NCI-H2081 treated with DMSO at 0.1 percent for 48 hours (cell line): ENCODE data around the gene PCCA.
"Not testable (repeated sequence)": the region's sequence is repeated elsewhere in the genome, so short reads cannot be mapped to it uniquely, and the experiment has no call there.

ENCODE experiments used
- DNase-seq: peaks from one replicate; lab custom pipeline; 2025; lab: John Stamatoyannopoulos, UW

PCCA gene, protein sequence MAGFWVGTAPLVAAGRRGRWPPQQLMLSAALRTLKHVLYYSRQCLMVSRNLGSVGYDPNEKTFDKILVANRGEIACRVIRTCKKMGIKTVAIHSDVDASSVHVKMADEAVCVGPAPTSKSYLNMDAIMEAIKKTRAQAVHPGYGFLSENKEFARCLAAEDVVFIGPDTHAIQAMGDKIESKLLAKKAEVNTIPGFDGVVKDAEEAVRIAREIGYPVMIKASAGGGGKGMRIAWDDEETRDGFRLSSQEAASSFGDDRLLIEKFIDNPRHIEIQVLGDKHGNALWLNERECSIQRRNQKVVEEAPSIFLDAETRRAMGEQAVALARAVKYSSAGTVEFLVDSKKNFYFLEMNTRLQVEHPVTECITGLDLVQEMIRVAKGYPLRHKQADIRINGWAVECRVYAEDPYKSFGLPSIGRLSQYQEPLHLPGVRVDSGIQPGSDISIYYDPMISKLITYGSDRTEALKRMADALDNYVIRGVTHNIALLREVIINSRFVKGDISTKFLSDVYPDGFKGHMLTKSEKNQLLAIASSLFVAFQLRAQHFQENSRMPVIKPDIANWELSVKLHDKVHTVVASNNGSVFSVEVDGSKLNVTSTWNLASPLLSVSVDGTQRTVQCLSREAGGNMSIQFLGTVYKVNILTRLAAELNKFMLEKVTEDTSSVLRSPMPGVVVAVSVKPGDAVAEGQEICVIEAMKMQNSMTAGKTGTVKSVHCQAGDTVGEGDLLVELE

DNA sequence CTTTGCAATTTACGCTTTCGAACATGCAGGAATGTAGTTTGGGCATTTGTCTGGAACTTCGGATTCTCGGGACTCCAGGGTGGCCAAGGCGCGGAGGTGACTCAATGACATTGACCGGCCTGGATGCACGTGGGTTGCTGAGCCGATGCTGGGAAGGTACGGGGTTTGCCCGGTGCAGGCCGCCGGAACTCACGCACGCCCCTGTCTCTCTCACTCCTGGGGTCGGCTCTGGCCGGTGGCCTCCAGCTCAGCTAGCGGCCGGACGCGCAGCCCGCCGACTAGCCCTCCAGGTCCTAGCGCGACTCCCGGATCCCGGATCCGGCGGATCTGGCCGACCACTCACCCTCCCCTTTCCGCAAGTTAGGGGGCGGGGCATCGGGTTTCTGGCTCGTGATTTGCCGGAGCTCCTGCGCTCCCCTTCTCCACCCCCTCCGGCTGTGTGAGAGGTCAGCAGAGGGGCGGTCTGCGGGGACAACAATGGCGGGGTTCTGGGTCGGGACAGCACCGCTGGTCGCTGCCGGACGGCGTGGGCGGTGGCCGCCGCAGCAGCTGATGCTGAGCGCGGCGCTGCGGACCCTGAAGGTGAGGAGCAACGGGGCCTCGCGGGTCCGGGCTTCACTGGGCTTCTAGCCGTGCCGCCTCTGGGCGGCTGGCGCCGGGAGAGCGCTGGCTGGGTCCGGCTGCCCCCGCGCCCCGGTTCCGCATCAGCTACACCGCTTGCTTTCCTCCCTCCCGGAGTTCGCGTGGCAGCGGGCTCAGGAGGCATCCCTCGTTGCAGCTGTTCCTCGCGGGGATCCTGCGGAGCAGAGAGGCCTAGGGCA lies at the start of gene PCCA:
Gene PCCA, plus strand, starts transcription at position 450 of the 821 bp plus-strand sequence. Its CDS starts 28 bp downstream, at position 478.
- DNase-seq, result no peak

DNA sequence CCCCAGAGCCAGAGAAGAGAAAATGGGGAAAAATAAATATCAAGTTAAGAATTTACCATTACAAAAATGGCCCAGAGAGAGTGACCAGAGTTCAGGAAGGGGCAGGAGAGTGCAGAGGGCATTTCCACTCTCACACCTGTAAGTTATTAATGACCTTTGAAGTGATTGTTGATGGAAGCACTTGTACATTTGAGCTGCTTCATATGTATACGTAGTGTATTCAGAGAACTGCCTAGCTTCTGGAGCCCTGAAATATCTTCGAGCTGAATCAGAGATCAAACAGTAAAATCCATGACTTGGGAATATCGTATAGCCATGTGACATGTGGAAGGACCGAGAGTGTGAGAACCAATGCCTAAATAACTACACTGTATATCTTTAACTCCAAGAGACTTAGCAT lies 49.2 kb upstream of the PCCA start:
- DNase-seq, result no peak

DNA sequence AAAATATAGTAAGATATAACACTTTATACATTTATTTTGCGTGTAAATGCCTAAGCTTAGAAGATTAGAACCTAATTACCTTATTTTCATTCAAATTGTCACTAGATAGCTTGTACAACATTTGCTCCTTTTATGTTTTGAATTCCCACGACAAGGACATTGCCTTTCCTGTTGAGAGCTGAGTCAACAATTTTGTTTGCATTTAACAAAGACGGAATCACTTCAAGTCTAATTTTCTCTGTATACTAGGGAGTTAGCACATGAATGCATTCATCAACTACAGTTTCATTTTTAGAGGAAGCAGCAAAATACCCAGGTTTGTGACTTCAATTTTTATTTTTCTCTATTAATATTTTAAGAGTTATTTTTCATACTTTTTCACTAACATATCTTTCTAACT lies 48.7 kb upstream of the PCCA start:
- DNase-seq, result peak; percentile 53

DNA sequence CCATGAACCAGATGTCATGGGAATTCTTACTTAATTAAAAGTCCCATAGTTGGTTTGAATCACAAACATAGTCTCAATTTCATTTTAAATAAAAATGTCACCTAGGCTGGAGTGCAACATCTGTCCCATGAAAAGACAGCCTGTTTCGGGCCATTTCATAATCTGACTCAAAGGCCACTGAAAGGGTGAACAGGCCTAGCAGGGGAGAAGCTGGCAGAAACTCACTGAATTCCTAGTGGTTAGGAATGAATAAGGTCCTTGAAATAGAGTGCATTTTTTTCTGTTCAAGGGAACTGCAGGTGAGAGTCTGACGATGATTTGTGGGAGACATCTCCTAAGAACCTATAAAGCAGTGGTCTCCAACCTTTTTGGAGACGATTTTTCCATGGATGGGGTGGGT lies 44.0 kb upstream of the PCCA start:
- no peak for DNase-seq

DNA sequence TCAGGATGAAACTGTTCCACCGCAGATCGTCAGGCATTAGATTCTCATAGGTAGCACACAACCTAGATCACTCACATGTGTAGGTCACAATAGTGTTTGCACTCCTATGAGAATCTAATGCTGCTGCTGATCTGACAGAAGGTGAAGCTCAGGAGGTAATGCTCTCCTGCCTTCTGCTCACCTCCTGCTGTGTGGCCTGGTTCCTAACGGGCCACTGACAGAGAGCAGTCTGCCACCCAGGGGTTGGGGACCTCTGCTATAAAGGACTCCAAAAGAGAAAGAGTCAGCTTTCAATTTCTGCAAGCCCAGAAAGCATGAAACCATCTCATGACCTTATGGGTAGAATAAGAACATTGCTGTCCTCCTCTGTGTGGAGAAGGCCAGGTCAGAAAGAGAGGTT lies 43.5 kb upstream of the PCCA start:
- DNase-seq, result no peak

DNA sequence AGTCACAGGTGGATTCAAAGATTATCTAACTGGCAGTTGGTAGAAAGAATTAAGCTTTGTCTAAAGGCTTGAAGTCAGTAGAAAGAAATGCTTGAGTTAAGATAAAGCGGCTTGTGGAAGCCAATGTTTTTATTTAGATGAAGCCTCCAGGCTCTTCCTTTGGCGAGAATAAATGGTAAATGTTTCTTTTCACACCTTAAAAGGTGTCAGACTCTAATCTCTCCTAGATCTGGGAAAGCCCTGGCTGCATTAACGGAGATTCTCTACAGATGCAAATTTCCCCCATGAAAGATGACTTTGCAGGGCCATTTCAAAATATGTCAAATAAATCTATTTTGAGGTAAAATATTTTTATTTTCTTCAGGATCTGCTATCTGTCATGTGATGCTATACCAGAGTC lies 37.8 kb upstream of the PCCA start:
- no peak for DNase-seq

DNA sequence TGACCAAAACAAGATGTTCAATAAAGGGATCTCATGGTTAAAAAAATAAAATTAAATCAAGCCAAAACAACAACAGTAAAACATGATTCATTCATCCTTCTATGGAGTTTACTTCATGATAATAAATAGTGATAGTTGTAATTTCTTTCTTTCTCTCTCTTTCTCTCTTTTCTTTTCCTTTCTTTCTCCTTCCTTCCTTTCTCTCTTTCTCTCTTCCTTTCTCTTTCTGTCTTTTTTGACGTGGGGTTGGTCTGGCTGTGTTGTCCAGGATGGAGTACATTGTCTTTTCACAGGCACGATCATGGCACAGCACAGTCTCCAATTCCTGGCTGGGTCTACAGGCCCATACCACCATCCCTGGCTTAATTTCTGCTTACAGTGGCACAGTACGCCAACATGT lies 29.1 kb upstream of the PCCA start:
- DNase-seq, result no peak

DNA sequence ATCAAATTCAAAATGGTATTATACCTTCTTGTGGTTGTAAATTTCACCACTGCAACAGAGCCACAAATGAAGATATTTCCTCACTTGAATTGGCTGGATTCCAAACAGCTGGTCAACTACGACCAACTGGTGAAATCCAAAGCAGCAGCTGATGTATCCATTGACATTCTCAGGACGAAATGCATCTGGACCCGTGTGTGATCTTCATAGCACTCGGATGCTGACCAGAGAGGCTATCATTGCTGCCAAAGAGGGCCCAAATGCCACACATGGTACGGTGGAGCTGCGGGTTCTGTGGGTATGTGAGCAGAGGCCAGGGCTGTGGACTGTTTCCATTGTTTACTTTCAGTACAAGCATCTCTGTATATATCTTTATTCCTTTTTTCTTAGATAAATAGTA lies 25.6 kb upstream of the PCCA start:
- no peak for DNase-seq

DNA sequence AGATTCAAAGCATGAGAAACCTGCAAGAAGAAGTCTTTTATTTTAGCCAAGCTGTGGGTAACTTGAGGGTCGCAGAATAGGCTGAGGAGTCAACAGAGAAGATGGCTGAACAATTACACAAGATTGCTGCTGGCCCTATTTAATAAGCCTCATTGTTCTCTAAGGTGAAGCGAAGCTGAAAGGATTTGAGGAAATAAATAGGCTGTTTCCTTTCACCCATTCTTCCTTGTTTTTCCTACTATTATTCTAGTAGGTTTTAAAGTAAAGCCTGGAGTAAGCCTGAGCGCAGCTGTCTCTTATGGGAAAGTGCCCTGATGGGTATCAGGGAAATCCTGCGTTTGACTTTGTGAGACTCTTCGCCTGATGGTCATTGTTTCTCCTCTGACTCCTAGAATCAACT lies 25.0 kb upstream of the PCCA start:
- DNase-seq, result no peak

DNA sequence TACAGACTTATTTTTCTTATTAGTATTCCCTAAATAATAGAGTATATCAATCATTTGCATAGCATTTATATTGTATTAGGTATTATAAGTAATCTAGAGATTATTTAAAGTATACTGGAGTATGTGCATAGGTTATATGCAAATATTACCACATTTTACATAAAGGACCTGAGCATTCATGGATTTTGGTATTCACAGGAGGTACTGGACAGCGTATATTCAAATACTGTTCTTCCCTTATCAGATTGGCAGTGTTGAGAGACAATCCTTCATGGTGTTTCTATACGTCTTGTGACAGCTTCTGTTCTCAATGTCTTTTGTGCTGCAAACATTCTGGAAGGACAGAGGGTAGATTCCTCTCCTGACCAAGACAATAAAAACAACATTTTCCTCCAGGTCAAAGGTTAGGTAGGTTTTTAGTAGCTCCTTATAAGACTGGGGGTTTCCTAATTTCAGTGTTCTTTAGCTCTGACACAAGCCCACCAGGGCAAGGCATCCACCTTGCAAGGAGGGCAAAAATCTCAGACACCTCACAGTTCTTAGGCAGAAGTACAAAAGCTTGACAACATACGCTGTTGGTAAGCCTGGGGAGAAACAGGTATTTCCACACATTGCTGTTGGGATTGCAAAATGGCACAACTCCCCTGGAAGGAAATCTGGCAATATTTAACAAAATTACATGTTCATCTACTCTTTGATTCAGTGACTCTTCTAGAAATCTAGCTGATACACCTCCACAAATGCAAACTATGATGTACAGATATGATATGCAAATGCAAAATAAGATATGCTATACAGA lies 20.6 kb upstream of the PCCA start:
- DNase-seq, result no peak

DNA sequence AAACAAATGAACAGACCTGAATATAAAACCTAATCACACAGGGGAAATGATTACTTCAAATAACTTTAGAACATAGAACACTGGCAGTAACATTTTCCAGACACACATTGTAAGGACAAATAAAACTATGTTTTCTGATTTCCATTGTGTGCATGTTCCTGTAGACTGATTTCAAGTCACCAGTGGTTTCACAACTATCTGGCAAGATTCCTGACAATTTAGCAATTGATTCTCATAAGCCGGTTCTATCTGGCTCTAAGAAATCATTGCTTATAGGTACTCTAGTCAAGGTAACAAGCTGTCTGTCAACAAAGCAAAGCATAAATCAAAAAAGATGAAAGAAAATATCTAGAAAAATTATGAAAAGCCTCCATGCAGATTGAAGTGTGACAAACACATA lies 19.6 kb upstream of the PCCA start:
- no peak for DNase-seq

DNA sequence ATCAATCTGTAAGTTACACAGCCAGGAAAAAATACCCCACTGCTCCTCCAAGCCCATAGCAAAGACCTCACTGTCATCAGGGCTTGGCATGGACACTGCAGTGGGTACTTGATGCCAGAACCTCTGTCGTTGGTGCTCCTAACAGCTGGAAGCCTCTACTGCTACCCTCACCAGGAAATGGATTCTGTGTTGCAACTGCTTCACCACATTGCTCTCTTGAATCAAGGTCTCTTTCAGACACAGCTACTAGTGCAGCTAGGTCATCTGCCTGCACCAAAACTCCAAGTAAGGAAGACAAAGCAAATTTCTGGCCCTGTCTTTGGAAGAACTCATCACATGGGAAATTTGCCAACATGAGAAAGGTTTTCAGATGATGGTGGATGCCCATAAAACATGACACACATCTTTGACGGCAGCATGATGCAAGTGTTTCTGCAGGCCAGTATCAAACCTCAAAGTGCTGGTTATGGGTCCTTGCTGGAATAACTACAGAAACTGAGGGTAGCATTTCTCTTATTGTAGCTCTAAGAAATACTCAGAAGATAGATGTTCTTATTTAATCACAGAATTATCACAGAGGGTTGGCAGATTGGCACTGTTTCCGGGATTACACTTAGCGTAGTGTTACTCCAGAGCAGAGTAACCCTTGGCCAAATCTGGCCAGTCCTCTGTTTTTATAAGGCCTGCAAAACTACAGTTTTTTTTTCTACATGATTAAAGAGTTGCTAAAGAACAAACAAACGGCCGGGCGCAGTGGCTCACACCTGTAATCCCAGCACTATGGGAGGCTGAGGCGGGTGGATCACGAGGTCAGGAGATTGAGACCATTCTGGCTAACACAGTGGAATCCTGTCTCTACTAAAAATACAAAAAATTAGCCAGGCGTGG lies 12.9 kb upstream of the PCCA start:
- no peak for DNase-seq

DNA sequence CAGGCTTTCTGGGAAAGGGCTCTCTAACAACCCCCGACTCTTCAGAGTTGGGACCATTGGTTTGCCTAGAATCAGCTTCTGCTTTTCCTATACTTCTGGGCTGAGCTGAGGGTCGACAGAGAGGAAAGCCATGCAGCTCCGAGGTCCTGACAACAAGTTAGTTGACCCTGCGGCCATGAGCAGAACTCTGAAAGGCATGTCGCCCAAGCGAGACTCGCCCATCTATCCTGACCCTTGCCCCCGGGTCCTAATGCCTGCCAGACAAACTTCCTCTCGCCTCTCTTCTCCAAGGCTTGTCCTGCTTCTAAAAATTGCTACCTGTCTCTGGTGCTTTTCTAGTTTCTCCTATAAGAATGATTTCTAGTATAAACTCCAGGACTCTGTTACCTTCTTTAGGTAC lies 9.9 kb upstream of the PCCA start:
- not testable (repeated sequence) for DNase-seq

DNA sequence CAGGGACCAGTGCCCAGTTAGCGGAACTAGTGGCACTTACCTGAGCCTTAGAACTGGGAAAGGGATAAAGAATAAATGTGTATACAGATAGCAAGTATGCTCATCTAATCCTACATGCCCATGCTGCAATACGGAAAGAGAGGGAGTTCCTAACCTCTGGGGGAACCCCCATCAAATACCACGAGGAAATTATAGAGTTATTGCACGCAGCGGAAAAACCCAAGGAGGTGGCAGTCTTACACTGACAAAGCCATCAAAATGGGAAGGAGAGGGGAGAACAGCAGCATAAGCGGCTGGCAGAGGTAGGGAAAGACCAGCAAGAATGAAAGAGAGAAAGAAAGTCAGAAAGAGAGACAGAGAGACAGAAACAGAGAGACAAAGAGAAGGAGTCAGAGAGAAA lies 5.5 kb upstream of the PCCA start:
- DNase-seq, result not testable (repeated sequence)

DNA sequence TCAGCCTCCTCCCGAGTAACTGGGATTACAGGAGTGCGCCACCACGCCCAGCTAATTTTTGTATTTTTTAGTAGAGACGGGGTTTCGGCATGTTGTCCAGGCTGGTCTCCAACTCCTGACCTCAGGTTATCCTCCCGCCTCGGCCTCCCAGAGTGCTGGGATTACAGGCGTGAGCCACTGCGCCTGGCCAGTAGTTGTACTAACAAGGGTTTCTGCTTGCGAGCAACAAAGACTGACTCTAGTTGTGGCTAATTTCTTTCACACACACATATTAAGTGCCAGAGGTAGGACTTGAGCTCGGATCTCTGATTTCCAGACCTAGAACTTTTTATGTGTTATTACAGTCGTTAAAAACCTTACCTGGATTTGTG lies 635 bp upstream of the PCCA start:
- DNase-seq, result no peak

DNA sequence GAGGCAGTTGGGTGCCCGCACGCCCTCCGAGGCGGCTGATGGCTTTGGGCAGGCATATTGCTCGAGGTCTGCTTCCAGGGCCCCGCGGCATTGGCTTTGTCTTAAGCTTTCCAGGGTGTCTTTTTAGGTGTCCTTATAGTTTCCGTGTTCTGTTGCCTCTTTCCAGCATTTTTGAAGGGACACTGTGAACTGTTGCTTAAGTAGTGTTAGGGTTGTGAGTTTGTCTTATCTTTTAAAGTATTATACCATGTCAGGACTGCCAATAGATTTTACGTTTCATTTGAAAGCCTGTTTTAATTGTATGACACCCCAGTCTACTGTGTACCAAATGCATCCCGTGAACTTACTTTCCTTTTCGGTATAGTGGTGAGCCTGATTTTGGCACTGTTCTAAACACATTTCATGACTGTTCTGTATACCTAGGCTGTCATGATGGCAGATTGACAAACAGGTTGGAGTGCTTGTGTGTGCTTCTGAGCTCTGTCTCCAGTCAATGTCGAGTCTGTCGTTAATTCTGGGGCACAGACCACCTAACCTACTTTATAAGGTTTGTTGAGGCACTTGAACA lies 656 bp downstream of the PCCA start:
- DNase-seq, result no peak

DNA sequence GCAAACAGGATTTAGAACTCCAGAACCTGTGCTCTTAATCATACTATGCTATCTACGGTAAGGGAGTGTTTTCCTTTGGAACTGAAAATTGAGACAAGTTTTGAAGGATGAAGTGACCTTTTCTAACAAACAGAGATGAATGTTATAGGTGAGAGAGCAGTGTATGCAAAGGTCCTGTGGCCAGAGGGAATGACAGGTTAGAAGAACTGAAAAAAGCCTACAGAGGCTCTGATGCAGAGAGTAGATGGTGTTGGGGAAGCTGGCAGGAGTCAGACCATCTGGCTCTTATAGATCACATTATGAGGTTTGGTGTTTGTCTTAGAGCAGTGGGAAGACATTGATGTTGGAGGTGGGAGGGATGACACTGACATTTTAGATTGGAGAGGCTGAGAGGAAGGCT lies 2.0 kb downstream of the PCCA start:
- DNase-seq, result no peak

DNA sequence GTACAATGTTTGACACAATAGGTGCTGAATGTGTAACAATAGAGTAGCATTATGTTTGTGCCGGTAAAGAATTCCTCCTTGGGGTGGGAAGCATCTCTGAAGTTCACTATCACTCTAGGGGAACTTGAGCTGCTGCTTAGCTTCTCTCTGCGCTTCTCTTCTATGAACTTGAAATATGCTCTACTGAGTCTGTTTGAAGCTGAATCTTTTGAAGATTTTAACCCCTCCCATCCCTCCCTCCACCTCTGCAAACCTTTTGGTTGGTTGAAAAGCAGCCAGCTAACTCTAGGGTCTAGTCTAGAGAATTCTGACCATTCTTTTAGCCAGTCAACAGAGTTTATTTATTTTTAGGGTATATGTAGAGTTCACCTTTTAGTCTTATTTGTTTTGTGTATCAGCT lies 2.5 kb downstream of the PCCA start:
- no peak for DNase-seq

DNA sequence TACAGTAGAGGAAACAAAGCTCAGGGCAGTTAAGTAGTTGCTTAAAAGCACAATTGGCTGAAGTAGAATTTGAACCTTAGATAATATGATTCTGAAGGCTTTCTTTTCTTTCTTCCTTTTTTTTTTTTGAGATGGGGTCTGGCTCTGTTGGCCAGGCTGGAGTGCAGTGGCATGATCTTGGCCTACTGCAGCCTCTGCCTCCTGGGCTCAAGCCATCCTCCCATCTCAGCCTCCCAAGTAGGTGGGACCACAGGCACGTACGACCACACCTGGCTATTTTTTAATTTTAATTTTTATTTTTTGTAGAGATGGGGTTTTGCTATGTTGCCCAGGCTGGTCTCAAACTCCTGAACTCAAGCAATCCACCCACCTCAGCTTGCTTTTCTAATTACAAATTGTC lies 3.4 kb downstream of the PCCA start:
- DNase-seq, result not testable (repeated sequence)

DNA sequence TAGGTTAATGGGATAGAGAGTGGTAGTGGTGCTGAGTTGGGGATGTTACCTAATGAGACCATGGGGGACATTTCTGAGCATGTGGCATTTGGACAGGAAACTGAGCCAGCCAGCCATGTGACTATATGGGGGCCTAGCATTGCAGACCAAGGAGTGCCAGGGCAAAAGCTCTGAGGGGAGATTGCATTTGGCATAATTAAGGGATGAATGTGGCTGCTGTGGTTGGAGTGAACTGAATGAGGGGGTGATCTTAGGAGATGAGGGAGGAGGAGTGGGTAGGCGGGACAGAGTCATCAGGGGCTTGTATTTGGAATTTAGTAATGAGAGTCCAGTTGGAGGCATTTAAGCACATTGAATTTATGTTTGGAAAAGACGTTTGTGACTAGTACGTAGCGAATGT lies 6.6 kb downstream of the PCCA start:
- DNase-seq, result no peak

DNA sequence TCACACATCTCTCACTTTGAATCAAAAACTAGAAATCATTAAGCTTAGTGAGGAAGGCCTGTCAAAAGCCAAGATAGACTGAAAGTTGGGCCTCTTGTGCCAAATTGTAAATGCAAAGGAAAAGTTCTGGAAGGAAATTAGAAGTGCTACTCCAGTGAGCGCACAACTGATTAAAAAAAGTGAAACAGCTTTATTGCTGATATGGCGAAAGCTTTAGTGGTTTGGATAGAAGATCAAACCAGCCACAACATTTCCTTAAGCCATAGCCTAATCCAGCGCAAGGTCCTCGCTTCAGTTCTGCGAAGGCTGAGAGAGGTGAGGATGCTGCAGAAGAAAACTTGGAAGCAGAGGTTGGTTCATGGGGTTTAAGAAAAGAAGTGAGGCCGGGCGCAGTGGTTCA lies 7.6 kb downstream of the PCCA start:
- no peak for DNase-seq
